Retina (tissue), 1 donor: Measurements from ENCODE around the gene CNN2.

ENCODE experiments used
- DNase-seq: peaks from one replicate; pipeline ENCODE4 v3.0.0-alpha.2; 2016

CNN2 gene

DNA sequence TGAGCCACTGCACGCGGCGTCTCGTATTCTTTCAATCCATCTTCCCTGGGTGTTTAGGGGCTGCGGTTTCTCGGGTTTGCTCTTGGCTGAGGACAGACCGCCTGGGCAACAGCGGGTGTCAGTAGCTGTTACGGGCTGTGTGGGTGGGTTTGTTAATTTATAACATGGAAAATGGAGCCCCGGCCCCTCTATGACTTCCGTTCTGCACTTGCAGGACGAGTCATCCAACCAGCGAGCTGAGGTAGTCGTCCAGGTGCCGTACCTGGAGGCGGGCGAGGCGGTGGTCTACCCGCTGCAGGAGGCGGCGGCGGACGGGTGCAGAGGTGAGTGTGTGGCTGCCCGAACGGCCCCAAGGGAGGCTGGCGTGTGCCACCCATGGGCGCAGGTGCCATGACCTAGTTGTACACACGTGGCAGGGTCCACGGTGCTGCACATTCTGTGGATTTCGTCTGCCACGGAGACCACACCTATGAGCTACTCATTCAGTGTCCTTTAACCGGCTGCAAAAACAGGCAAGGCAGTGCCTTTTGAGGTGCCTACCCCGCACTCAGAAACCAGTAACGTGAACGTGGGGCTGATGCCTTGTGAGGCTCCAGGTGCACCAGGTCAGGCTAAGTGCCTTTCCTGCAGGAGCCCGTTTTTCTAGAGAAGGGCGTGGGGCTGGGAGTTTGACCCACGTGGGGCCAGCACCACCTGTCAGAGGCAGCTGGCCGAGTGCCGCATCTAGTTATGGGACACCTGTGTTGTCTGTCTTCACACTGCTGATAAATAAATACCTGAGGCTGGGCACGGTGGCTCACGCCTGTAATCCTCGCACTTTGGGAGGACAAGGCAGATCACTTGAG, 57.8 kb downstream of the CNN2 start:
- no peak for DNase-seq

DNA sequence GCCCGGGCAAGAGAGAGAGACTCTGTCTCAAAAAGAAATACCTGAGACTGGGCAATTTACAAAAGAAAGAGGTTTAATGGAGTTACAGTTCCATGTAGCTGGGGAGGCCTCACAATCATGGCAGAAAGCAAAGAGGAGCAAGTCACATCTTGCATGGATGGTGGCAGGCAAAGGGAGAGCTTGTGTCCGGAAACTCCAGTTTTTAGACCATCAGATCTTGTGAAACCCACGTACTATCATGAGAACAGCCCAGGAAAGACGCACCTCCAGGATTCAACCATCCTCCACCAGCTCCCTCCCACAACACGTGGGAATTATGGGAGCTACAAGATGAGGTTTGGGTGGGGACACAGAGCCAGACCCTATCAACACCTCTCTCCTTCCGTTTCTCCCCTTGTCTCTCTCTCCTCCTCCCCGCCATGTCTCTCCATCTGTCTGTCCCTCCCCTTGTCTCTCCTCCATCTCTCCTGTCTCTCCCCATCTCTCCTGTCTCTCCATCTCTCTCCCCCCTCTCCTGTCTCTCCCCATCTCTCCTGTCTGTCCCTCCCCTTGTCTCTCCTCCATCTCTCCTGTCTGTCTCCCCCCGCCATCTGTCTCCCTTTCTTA, 58.7 kb downstream of the CNN2 start:
- no peak for DNase-seq

GRCh38 chr19:1085676-1086442, 59.5 kb downstream of the CNN2 start:
- DNase-seq = no peak

DNA sequence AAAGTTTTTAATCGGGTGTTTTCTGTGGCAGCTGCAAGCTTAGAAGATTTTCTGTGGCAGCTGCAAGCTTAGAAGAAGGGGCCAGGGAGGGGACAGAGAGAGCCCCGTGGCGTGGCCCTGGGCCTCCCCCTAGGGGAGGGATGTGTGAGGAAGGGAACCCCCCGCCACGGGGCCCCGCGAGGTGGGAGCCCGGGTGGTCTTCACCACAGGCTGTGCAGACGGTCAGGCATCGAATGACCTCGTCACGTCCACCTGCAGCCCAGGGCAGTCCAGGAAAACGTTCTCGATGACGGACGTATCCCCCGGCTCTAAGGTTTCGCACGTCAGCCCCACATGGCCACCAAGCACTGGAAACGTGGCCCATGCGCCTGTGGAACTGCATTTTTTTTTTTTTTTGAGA, 60.2 kb downstream of the CNN2 start:
- no peak for DNase-seq

GRCh38 chr19:1087813-1088415, 61.5 kb downstream of the CNN2 start:
- DNase-seq = no peak

- DNase-seq = no peak
Measured at GRCh38 chr19:1088416-1089010, 62.1 kb downstream of the CNN2 start.
